HepG2 (cell line): ENCODE data around the gene C1QTNF3. TPM values are rescaled to one million over a fixed set of nuclear protein-coding genes. Genes with fewer than 3 reads are reported as not detected.

Experiments
- ATAC-seq: fragments of 200-7000 bp; cut with Tn5 transposase; 3 replicates; pipeline ENCODE4 v1.9.1; 2020; ENCODE audit warnings: mild to moderate bottlenecking, moderate library complexity
- BruUV-seq: library from RNA; stranded (reverse); fragments of 400-500 nt; replicated peaks from 2 replicates; lab custom pipeline; 2021; lab: Mats Ljungman, UMichigan
- CTCF ChIA-PET: fragments of 300-600 bp; formaldehyde crosslinking; extraction: SDS; loops from one replicate; lab custom pipeline; 2021; ENCODE audit warnings: low total read pairs, inconsistent platforms, low intra/inter-chr PET ratio; lab: Yijun Ruan, JAX
- POLR2A ChIA-PET: fragments of 350-600 bp; sonication (Branson Sonifier 250); formaldehyde crosslinking; loops from one replicate; lab custom pipeline; 2020; ENCODE audit warnings: antibody characterized with exemption, inconsistent platforms; lab: Yijun Ruan, JAX
- DNase-seq: peaks from one replicate; pipeline ENCODE4 v3.0.0-alpha.2; 2015; ENCODE audit warnings: low spot score
- FAIRE-seq: peaks from 3 replicates; lab custom pipeline; 2011; peaks lifted over from hg19 to GRCh38; lab: Jason Lieb, UNC
- H2AFZ ChIP-seq: one replicate; pipeline ENCODE4 v1.6.1; 2011; ENCODE audit warnings: low read length, inconsistent platforms
- H3K27ac ChIP-seq: fragments of 300-600 bp; 3 replicates; pipeline ENCODE4 v1.8.0; 2011; ENCODE audit warnings: mixed run types, mild to moderate bottlenecking, mixed read lengths, low read length, inconsistent platforms; ENCODE audit not compliant: insufficient read depth; ENCODE audit errors: extremely low read length
- H3K27me3 ChIP-seq, 2 experiments: fragments of 200-600 bp in 1 of 2; 2 replicates in 1 of 2; 3 replicates in 1 of 2; pipeline versions ENCODE4 v1.6.0 to v1.8.0; 2011; ENCODE audit warnings: low read length in 2 of 2, mild to moderate bottlenecking in 2 of 2, moderate library complexity in 2 of 2, inconsistent platforms in 1 of 2; ENCODE audit not compliant: insufficient read depth in 2 of 2, control insufficient read depth in 1 of 2
- H3K36me3 ChIP-seq, 2 experiments: fragments of 200-600 bp in 1 of 2; replicated peaks in 1 of 2; 2 replicates in 1 of 2; 3 replicates in 1 of 2; pipeline versions ENCODE4 v1.5.1 to v1.8.0; 2011; ENCODE audit warnings: low read length in 2 of 2, inconsistent platforms in 1 of 2; ENCODE audit not compliant: insufficient read depth in 2 of 2, control insufficient read depth in 1 of 2
- H3K4me1 ChIP-seq: 2 replicates; pipeline ENCODE4 v1.5.1; 2012; ENCODE audit warnings: low read length, inconsistent platforms; ENCODE audit not compliant: insufficient read depth
- H3K4me2 ChIP-seq: 2 replicates; pipeline ENCODE4 v1.6.0; 2011; ENCODE audit warnings: low read depth, low read length, inconsistent platforms
- H3K4me3 ChIP-seq, 3 experiments: fragments of 200-600 bp in 1 of 3; sonication (generic), shearing (Covaris generic) in 1 of 3; replicated peaks in 1 of 3; 2 replicates each; pipeline ENCODE4 v1.5.1; 2011 to 2016; ENCODE audit warnings: low read length in 3 of 3, inconsistent platforms in 2 of 3, low read depth in 2 of 3, mild to moderate bottlenecking in 2 of 3, control low read depth in 1 of 3, mixed read lengths in 1 of 3; ENCODE audit not compliant: insufficient read depth in 1 of 3
- H3K79me2 ChIP-seq: one replicate; pipeline ENCODE4 v1.6.1; 2011; ENCODE audit warnings: low read length, inconsistent platforms; ENCODE audit not compliant: insufficient read depth
- H3K9ac ChIP-seq: 2 replicates; pipeline ENCODE4 v1.6.0; 2011; ENCODE audit warnings: mild to moderate bottlenecking, low read depth, low read length, inconsistent platforms; ENCODE audit not compliant: insufficient read depth
- H3K9me3 ChIP-seq: 2 replicates; pipeline ENCODE4 v1.5.1; 2012; ENCODE audit warnings: mild to moderate bottlenecking, low read length
- H4K20me1 ChIP-seq: 2 replicates; pipeline ENCODE4 v1.6.0; 2011; ENCODE audit warnings: inconsistent platforms, mild to moderate bottlenecking, low read length, moderate library complexity; ENCODE audit not compliant: insufficient read depth
- FOXA3 ChIP-seq: IDR thresholded peaks from 2 replicates; pipeline ENCODE4 v1.6.1; 2016; ENCODE audit warnings: missing genetic modification reagents, missing compliant biosample characterization
- FOXP4 ChIP-seq: sonication (generic); formaldehyde crosslinking; IDR thresholded peaks from 2 replicates; pipeline ENCODE4 v1.4.0; 2020; ENCODE audit warnings: missing genetic modification reagents
- HNF4A ChIP-seq: sonication (generic); formaldehyde crosslinking; IDR thresholded peaks from 2 replicates; pipeline ENCODE4 v1.4.0; 2020; ENCODE audit warnings: missing genetic modification reagents
- HOMEZ ChIP-seq: IDR thresholded peaks from 2 replicates; pipeline ENCODE4 v1.6.1; 2016; ENCODE audit warnings: low read depth
- PAXIP1 ChIP-seq: sonication (generic); formaldehyde crosslinking; conservative IDR thresholded peaks from 2 replicates; pipeline ENCODE4 v1.4.0; 2020; ENCODE audit warnings: mild to moderate bottlenecking, missing genetic modification reagents, moderate library complexity
- PCBP1 ChIP-seq: fragments of 200-400 bp; formaldehyde crosslinking; IDR thresholded peaks from 2 replicates; pipeline ENCODE4 v1.6.1; 2017; ENCODE audit warnings: mild to moderate bottlenecking, low read depth, low read length, borderline replicate concordance
- SAP130 ChIP-seq: IDR thresholded peaks from 2 replicates; pipeline ENCODE4 v1.6.1; 2016; ENCODE audit warnings: low read depth
- SOX6 ChIP-seq, 2 experiments: fragments of 450-650 bp in 1 of 2; sonication (generic) in 1 of 2; formaldehyde crosslinking in 1 of 2; IDR thresholded peaks; 2 replicates each; pipeline versions ENCODE4 v1.4.0 to v1.6.1; 2017 to 2020; ENCODE audit warnings: antibody characterized with exemption in 1 of 2, mild to moderate bottlenecking in 1 of 2, missing genetic modification reagents in 1 of 2
- ZMYM4 ChIP-seq: sonication (generic); formaldehyde crosslinking; IDR thresholded peaks from 2 replicates; pipeline ENCODE4 v1.8.1; 2023; ENCODE audit warnings: mild to moderate bottlenecking, missing genetic modification reagents
- ZNF124 ChIP-seq: sonication (generic); formaldehyde crosslinking; IDR thresholded peaks from 2 replicates; pipeline ENCODE4 v1.4.0; 2020; ENCODE audit warnings: missing genetic modification reagents
- ZNF710 ChIP-seq: sonication (generic); formaldehyde crosslinking; IDR thresholded peaks from 2 replicates; pipeline ENCODE4 v1.5.0; 2020; ENCODE audit warnings: mild to moderate bottlenecking, missing genetic modification reagents, borderline replicate concordance
- WGBS: methylation state at CpG from one replicate; pipeline ENCODE4 v1.1.6; 2017; ENCODE audit warnings: low lambda C conversion rate; 5-methylcytosine and 5-hydroxymethylcytosine counted together
- in situ Hi-C: cut with HindIII; loops from 2 replicates; pipeline ENCODE4 v1.10.0; 2017; ENCODE audit warnings: low pct_unique_long_range_greater_than_20kb; ENCODE audit not compliant: extremely low pct_ligation_motif_present
- intact Hi-C: fragments of 100-400 bp; cut with micrococcal nuclease; formaldehyde crosslinking; loops from one replicate; pipeline ENCODE4 v1.10.0; 2022; ENCODE audit not compliant: unreplicated experiment
- polyA plus RNA-seq, 8 experiments: library from polyadenylated mRNA; depleted of rRNA in 3 of 8; stranded (reverse) in 7 of 8; unstranded in 1 of 8; fragments of >200 nt; fragmentation: Illumina TruSeq in 4 of 8; extraction: Trizol in 4 of 8; gene quantifications; 2 replicates each; pipeline versions ENCODE4 v1.2.1 to v1.2.3, GENCODE V29; 2011 to 2016; ENCODE audit warnings: low read depth in 4 of 8, missing spikeins in 1 of 8, mixed read lengths in 1 of 8; ENCODE audit not compliant: insufficient read depth in 1 of 8
- total RNA-seq, 5 experiments: library from RNA; depleted of rRNA; stranded (reverse); fragments of >200 nt; fragmentation: Illumina TruSeq; extraction: Trizol; gene quantifications; 2 replicates each; pipeline ENCODE4 v1.2.3, GENCODE V29; 2016; ENCODE audit warnings: low read depth in 1 of 5

The C1QTNF3 gene
- total and polyA plus RNA-seq, 2 of the 13 experiments (the other 11 are each of a cell fraction or from before 2014, with no cell fraction given), result 3.3 to 10.8 TPM

GRCh38 chr5:33992864-33993263 is 50.1 kb downstream of the C1QTNF3 start:
- Histone ChIP-seq H3K27ac (no peak overlapping the region), H3K4me2 (peak overlapping the region; percentile 2; the same call in 1 of the 2 replicates), H3K9me3 (no peaks in the 10 kb centered on the region), H3K4me1 (peaks cover 35% of the 10 kb centered on the region), H3K27me3 (no peaks in the 10 kb centered on the region), H3K36me3 (peaks cover 5 to 30% of the 10 kb centered on the region in 2 experiments), H4K20me1 (no peaks in the 10 kb centered on the region), H3K9ac (no peak overlapping the region), H3K4me3 (no peak overlapping the region), H2AFZ (no peak overlapping the region), H3K79me2 (no peaks in the 10 kb centered on the region)
- POLR2A ChIA-PET, result no interaction called here
- intact Hi-C loops, result loop anchor here (10.0 kb wide), 1 partner anchor 472 kb away; no protein-coding TSS in a partner anchor
- ATAC-seq (peak; percentile 85), DNase-seq (peak; percentile 23), FAIRE-seq (peak; percentile 68)
- WGBS, result 48% methylated on average over 2 of the region's 2 CpGs
- CTCF ChIA-PET, result no interaction called here
- in situ Hi-C loops, result loop anchor here (25.0 kb wide), 1 partner anchor 469 kb away; no protein-coding TSS in a partner anchor
- BruUV-seq, result no TSS peak
- TF ChIP-seq ZMYM4, result peak; percentile 40; the same call in 1 of the 2 replicates
- TF ChIP-seq ZNF124 (CRISPR knock-in tag), result no peak
- TF ChIP-seq FOXP4, result 0 out of 2 replicates have a peak, but pooled peaks have one; percentile 34
- peak; percentile 38; the same call in 1 of the 2 replicates for TF ChIP-seq SAP130 (CRISPR knock-in tag)
- TF ChIP-seq PAXIP1 (CRISPR knock-in tag), result peak; percentile 52; the same call in 1 of the 2 replicates
- TF ChIP-seq ZNF710 (CRISPR knock-in tag), result 0 out of 2 replicates have a peak, but pooled peaks have one; percentile 35
- TF ChIP-seq HOMEZ (CRISPR knock-in tag), result peak; percentile 74; the same call in 1 of the 2 replicates
- TF ChIP-seq SOX6 (IDR thresholded peaks at IDR 0.05), result no peak
- peak; percentile 19; the same call in 1 of the 2 replicates for TF ChIP-seq SOX6 (CRISPR knock-in tag; IDR thresholded peaks at IDR 0.05)
- TF ChIP-seq FOXA3, result peak; percentile 27
- TF ChIP-seq HNF4A (CRISPR knock-in tag), result peak; percentile 59
- TF ChIP-seq PCBP1, result no peak
